ENCODE measurements around the gene CDKAL1.

Gene CDKAL1

DNA sequence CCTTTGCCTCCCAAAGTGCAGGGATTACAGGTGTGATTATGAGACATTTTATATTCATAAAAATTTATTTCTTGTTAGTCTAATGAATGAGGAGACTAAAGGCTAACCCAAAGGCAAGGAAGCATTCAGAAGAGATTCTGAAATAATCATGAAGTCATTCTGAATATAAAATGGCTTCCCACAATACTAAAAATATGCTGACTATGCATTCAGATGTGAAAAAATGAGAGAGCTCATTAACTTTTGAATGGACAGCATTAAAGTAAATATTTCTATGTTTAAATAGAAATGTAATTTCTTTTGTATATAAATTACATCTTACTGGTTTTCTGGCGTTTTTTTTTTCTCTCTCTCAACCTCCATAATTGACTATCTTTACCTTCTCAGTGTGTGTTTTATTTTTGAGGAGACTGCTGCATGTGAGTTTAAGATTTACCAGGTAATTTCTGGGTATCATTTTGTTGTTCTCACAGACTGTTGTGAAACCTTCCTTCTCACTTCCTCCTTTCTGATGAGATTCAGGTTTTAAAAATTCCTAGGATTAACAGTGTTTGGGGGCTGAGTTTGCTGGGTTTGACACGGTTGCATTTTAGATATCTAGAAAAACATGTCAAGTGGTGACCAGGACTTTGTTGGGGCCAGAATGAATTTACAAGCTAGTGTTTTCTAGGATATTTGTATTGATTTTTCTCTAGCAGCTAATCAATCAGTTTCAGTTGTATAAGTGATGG lies 316.6 kb downstream of the CDKAL1 start:
- DNase-seq, result no peak

DNA sequence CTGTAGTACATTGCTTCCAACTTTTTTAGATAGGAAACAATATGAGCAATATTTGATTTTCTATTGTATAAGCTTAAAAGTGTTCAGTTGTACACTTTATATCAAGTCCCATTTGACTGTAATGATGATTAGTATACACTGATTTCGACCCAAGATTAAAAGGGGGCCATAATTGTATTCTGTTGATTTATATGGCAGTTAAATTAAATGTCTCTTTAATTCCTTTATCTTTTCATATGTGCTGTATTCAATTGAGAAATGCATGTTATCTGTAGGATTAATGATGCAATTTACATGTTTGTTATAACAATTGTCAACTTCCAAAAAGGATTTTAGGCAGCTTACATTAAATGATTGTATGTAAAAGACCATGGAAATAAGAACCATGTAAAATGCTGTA lies 317.5 kb downstream of the CDKAL1 start:
- DNase-seq, result no peak

DNA sequence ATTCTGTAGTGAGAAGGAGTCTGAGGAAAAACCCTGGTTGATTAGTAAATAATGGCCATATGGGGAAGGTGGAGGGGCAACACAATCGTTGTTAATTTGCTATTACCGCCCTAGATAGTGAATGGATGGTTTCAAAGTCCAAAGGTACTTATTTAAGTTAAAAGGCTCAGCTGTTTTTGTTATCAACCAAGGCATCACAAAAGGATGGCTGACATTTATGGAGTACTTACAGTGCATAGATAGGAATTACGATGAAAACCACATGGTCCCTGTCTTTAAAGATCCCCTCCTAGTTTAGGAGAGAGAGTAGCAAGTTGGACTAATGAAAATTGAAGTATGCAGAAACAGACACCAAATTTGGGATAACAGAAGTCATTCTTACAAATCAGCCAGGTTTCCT lies 319.6 kb downstream of the CDKAL1 start:
- no peak for DNase-seq

DNA sequence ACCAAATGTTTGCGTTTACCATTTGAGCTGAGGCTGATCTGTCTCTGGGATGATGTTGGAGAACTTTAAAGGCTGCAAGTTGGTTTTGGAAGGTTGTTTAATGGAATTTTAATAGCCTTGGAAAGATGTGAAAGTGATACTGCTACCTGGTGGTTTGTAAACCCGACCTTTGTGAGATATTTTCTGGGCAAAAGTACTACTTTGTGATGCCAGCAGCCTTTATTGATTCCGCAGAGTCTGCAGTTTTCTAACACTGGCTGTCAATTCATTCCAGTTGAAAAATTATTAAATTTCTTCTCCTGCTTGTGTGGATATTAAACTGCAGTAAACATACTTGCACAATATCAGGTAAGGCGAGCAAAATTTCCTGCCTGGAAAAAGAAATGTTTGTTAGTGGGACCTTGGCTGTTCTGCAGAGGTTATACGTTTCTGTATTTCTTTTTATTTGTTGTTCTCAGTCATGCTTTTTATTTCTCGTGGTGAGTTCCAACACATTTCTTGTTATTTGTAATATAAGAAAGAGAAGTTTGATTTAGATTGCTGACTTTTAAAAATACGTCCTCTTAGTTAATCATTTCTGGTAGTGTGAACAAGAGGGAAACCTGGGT lies 322.5 kb downstream of the CDKAL1 start:
- DNase-seq, result no peak

DNA sequence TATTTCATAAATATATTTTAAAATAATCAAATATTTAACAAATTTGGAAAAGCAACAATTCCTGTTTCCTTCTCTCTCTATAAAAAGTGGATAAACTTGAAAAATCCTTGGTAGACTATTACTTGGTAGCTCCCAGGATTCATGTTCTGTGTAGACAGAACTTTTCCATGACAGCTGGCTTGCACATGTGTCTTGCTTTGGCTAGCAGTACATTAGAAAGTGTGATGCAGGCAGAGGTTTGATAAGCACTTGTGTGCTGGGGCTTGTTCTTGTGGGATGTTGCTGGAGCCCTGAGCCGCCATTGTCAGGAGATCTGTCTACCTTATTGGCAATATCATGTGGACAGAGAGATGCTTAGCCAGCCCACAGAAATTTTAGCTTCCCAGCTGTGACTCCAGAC lies 327.2 kb downstream of the CDKAL1 start:
- no peak for DNase-seq

DNA sequence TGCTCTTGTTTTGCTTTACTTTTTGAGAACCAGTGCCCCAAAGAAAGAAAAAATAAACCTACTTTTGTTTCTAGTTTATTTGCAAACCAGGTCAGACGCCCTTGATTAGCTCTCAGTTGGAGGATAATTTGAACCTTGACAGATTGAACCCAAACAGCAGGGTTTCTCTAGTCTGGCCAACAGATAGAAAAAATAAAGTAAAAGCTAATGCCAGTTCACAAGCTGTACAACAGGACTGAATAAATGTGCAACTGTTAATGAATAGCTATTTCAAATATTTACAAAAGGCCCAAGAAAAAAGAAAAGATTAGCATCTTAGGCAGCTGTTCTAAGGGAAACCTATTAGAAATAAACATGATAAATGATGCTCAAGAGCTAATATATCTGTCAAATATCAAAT lies 331.8 kb downstream of the CDKAL1 start:
- DNase-seq, result no peak

DNA sequence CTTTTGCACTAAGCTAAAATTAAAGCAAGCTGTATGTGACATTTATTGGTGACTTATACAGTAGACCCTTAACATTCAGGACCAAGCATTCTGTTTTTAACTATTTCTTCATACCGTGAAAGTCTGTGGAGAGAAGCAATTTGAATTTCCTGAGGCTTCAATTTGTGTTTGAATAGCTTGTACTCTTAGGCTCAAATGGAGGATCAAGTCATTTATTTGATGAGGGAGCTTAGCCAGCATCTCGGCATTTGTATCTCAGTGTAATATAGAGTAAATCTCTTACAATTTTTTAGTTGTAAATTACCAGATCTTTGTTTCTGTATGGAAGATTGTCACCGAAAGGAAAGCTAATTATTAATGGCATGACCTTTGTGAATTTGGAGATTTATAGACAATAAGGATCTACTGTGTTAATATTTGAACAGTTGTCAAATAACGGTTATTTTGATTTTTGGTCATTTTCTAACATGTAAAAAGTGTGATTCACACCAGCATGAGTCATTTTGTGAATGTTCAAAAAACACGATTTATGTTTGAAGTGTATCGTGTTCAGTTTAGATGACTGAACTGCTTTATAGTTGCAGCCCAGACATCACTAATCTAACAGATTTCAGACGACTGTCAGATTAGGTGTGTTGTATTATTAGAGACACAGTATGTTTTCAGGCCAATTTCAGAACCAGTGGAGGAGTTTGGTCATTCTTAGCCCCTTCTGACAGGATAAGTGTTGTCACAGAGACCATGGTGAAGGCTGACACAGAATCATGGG lies 332.9 kb downstream of the CDKAL1 start:
- no peak for DNase-seq

DNA sequence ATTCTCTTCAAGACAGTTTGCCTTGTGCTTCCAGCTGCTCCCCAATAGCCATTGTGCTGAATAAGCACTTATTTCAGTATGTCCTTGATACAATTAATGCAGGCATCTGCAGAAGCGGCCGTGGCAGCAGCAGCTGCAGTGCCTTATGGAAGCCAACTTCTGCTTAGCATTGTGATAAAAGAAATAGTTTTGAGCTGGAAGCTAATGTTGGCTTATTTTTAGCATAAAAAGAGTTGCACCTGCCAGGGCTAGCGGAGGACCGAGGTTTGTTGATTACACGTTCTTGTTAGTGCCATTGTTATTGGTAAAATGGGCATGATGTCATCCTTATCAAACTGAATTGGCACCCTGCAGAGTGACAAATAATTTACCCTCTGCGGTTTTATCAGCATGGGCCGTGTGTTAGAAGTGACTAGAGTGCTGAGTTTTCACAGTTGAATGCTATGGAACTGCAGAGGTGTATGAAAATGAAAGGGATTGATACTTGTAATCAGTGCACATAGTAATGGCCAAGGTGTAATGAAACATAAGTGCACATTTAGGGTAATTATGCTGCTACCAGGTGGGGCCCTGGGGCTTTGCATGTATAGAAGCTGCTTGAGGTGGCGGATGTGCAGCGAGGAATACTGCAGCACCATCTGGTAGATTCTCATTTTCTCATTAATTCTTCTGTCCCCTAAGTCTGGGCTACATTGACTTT lies 334.3 kb downstream of the CDKAL1 start:
- no peak for DNase-seq

DNA sequence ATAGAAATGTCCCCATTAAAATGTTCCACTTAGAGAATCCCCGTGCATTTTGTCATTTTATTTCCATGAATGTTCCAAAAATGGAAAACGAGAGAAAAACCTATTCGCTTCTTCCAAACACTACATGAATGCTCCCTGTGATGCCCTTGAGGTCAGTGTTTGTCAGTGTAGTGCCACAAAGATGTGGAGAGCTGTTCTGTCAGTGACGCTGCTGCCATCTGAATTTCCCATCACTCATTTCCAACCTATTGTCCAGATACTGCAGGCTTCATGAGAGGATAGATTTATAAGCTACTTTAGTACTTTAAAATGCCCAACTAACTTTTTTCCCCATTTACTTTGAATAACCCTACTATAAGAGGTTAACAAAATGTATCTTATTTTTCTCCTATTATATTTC lies 335.8 kb downstream of the CDKAL1 start:
- no peak for DNase-seq

DNA sequence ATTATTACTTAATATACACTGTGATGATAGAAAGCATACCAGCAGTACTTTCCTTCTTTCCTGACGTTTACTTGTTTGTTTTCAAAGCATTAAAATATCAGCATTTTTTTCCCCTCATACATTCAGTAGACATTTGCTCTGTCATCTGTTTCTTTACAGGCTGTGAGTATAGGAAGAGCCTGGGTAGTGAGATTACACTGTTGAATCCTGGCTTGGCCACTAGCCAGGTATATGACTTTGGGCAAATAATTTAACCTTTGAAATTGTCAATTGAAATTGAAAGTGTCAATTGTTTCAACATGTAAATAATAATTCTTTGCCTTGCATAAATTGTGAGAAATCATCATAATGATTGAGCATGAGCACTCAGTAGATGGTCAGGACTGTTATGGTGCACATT lies 336.2 kb downstream of the CDKAL1 start:
- DNase-seq, result no peak

DNA sequence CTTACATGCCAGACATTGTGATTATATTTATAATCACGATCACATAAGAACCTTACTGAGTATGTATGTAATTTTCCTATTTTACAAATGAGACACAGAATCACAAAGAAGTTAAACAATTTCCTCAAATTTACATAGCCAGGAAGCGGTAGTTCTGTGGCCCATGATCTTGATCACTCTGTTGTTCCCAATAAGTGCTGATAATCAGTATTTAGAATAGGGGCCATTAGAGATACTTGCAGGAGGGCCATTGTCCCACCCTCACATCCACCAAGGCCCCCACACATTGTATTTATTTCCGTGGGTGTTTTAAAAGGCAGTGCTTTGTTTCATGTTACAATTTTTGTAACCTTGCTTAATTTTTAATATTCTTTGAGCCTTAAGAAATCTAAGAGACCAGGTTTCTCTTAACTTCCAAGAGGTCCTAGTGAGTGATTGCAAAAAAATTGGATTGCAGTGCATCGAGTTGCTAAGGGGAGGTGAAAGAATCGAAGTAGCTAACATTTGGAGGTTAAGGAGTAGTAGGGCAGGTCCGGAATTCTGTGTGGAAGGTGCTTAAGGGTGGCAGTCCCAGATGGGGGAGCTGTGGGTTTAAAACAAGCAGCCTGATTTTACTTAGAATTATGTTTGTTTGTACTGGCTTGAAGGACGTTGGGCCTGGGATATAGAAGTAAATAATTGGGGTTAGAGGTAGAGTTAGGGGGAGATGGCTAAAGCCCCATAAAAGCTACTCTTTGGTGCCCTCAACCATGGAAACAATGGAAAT lies 339.4 kb downstream of the CDKAL1 start:
- DNase-seq, result no peak

DNA sequence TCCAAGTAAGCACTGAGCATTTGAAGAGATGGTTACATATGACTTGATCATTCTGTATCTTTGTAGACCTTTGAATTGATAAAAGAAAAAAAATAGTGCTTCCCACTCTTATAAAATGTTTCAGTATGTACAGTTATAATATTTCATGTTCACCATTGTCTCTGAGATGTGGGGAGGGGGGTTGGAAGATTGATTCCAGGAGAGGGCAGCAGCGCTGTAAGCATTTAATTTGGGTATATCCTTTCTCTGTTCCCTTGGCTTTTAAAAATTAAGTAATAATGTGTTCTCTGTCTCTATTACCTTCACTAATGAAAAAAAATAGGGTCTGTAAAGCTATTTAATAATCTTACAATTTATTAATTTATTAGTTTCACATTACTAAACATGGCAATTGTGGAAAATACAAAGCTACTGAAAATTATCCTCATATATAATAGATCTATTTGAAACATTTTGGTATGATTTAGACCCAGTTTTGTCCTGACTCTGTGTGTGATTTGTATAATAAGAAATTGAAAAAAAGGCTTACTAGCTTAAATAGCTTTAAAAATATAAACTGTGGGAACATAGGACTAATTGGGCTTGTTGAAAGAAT lies 341.2 kb downstream of the CDKAL1 start:
- no peak for DNase-seq

DNA sequence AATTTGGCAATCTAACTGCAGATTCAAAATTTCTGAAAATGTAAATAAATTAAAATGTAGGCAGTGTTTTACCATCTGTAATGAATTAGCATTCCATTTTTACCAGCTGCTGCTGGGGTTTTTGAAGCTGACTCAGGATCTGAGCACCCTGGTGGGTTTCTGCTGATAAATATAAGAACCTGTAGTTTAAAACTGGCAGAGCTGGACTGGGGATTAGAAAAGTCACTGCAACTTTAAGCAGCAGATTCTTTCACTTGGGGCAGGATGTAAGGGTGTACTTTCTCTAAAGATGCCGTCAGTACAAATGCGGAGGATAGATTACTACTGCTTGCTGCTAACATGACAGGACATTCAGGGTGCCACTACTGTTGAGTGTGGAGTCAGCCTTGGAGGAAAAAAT lies 341.8 kb downstream of the CDKAL1 start:
- DNase-seq, result no peak

DNA sequence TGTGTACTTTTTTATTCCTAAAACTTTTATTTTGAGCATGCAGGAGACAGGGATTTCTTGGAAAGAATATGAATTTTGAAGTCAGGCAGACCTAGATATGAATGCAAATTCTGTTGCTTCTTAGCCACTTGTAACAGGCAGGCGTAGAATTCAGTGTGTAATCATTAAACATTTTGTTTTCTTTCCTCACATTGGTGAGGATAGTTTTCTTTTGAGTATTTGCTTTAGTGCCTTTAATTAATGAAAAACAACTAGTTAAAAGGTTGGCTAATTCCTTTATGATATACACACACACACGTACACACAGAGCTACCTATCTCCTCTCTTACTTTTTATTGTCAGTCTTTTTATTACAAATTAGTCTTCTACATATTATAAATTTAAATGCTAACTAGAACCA lies 342.3 kb downstream of the CDKAL1 start:
- no peak for DNase-seq

DNA sequence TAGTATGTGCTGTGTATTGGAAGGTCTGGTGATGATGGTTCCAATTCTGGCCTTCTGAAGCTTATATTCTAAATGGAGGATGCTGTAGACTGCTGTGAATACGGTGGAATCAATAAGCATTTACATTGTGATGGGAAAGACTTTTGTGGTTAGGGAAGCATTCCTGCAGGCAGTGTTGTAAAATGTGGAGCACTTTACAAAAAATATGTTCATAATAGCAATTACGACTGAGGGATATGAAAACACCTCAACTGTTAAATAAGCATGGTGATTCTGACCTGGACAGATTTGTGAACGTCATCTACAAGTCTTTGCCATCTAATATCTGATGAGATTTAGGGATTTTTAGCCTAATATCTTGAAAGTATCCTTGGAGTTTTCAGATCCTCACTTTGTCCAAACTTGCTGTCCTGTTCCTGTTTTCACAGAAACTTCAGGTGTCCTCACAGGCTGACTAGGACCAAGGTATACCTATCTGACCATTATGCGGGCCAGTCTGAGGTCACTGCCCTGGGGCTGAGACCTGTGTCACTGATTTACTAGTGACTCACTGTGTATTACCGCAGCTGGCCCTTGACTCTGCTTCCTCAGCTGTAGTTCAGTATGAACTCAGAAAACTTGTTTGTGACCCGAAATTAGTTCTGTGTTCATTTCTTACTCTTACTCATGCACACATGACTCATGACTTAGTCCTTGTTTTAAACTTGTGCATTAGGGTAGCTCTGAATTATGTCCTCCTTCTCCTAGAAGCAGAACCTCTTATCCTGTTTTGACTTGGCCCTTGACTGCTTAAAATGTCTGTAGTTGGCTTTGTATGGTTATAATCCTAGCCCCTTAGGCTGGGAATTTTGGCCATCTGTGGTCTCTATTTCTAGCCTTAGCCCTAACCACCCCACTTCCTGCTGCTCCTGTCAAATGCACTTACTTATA lies 343.0 kb downstream of the CDKAL1 start:
- DNase-seq, result no peak

DNA sequence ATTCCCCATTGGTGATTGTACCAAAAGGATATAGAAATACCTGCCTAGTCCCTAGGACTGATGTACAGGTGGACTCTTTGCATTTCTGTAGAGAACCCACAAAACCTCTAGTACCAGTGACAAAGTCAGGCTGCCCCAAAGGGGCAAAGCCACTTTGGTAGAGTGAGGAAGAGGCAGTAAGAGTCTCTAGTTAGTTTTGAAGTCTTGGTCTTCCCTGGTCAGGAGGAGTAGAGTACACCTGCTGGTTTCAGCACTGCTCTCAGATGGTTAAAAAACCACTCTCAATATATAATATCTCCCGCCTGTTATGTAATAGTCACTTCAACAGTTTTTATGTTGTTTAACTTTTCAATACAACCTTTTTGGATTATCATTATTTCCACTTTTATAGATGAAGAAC lies 344.9 kb downstream of the CDKAL1 start:
- DNase-seq, result no peak

DNA sequence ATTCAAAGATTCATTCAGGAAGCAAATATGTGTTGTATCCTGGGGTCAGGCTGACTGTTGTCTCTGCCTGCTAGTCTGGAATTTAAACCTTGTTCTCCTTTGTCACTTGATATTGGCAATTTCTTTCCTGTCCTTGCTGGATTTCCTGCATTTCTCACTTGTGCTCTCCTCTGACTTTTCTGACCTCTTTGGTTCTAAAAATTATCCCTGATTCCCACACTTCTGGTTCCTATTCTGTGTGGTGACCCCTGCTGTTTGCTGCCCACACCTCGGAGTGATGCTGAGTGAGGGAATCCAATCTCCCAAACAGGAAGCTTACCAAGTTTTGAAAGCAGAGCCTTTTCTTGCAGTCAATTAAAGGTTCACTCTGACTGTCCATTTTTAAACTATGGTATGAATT lies 345.3 kb downstream of the CDKAL1 start:
- DNase-seq, result no peak

DNA sequence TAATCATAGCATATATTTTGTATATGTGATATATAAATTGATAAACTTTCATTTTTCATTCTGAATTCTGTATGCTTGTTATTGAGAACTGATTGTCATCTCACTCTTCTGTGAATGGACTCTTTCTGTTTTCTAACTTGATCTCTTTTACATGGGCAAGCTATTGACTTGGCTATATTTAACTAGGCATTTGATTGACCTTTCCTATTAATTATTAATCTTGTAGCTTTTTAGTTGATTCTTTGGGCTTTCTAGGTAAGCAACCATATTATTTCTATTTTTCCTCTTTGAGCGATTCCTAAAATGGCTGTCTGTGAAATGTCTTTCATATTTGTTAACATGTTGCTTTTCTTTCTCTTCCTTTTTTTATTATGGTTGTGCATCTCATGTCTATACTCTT lies 347.1 kb downstream of the CDKAL1 start:
- no peak for DNase-seq

DNA sequence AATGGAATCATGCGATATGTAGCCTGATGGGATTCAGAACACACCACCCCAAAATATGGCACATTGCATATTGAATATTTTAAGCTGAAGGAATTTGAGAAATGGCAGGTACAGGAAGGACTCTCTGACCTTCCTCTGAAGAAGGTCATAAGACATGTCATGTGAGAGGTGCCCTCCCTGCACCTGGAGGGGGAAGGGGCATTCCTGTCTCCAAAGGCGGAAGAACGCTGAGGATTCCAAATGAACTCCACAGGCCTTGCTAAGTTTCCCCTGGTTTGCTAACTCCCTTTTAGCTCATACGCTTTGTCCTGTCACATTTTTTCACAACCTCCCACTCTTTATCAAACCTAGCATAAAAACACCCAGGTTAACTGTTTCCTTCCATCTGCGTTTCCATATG lies 347.8 kb downstream of the CDKAL1 start:
- DNase-seq, result no peak

DNA sequence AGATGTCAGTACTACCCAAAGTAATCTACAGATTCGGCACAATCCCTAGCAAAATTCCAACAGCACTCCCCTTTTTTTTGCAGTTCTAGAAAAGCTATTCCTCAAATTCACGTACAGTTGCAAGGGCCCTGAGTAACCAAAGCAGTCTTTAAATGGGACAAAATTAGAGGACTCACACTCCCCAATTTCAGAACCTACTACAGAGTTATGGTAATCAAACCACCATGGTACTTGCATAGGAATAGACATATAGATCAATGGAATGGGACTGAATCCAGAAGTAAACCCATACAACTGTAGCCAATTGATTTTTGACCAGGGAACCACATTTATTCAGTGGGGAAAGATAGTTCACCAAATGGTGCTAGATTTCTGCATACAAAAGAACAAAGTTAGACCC lies 350.8 kb downstream of the CDKAL1 start:
- DNase-seq, result no peak

DNA sequence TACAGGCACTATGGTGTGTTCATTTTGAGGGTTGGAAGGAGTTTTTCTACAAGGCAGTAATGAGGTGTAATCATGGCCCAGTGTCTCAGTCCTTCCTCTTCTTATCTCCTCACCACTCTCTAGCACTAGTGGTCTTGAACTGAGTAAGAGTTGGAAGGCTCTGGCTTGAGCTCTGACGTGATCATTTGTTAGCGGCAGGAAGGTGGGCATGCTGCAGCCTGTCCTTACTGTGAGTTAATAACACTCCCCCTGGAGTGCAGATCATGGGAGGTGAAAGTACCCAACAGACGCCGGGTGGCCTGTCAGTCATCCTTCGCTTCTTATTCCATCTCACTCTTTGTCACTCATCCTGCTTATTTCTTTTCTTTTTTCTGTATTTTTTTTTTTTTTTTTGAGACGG lies 356.9 kb downstream of the CDKAL1 start:
- no peak for DNase-seq
